ENCODE measurements around the gene LRIG1.
A peak's percentile ranks its signal among the peaks of the same experiment; 100 is the strongest.
"Not testable (repeated sequence)": the region's sequence is repeated elsewhere in the genome, so short reads cannot be mapped to it uniquely, and the experiment has no call there.

LRIG1 gene

DNA sequence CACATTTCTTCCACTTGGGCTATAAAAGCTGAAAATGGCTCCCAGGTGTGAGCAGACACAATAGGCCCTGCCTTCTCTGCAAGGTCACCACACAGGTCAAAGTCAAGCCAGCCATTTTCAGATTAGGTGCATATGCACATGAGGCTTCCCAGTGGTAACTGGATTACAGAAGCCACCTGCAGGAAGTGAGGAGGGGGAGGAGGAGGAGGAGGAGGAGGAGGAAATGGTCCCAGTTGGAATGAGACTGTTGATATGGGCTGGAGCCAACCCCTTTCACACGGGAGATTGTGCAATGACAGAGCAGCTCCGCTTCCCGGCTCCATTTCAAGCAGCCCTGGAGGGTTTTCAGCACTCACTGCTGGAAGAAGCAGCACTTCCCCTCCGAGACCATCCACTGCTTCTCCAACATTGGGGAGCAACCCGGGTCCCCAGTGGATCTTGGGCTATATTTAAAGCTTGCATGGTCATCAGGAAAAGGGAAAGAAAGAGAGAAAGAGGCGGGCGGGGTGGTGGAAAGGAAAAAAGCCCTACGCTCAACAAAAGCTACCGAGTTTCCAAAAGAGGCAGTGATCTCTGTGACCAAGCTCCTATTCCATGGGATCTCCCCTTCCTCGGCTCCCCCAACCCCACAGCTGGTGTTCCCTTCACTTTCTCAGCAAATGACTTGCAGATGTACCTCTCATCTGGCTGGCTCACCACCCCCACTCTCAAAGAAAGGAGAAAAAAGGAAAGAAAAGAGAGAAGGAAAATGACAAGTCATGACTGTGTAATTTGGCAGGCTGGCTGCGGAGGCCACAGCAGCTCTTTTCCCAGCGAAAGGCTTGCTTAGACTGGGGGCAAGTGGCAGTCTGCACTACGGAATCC lies 58.3 kb downstream of the LRIG1 start:
- DNase-seq (ENCODE audit: low read depth, low spot score), result peak; percentile 97

DNA sequence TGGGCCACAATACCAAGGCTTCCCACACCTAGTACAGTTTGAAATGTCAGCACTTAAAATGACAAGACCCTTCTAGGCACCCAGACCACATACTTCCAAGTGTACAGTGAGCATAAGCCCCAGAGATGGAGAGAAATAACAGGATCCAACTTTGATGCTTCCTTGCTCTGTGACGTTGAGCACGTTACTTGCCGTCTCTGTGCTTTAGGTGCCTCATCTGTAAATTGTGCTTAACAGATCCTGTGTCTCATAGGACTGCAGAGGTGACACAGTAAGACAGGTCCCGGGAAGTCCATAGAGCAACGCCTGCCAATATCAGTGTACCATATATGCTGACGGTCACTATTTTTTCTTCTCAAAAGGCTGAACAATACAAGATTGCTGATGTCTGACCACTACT lies 59.1 kb downstream of the LRIG1 start:
- DNase-seq (ENCODE audit: low read depth, low spot score), result no peak

DNA sequence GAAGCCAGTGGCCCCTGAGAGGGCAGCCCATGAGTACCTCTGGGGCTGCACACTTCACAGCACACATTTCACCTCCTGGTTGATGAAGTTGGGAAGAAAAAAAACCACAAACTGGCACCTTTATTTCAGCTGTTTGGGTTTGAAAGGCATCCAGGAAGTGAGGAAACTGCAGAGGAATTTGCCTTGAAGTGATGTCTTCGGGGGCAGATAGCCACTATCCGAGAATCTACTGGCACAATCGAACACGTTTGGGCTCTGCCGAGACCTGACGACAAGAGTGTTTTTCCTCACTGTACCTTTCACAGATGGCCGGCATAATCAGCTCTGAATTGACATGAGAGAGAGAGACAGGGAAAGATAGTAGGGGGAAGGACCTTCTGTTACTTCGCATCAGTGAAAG lies 59.7 kb downstream of the LRIG1 start:
- peak; percentile 25 for DNase-seq (ENCODE audit: low read depth, low spot score)

DNA sequence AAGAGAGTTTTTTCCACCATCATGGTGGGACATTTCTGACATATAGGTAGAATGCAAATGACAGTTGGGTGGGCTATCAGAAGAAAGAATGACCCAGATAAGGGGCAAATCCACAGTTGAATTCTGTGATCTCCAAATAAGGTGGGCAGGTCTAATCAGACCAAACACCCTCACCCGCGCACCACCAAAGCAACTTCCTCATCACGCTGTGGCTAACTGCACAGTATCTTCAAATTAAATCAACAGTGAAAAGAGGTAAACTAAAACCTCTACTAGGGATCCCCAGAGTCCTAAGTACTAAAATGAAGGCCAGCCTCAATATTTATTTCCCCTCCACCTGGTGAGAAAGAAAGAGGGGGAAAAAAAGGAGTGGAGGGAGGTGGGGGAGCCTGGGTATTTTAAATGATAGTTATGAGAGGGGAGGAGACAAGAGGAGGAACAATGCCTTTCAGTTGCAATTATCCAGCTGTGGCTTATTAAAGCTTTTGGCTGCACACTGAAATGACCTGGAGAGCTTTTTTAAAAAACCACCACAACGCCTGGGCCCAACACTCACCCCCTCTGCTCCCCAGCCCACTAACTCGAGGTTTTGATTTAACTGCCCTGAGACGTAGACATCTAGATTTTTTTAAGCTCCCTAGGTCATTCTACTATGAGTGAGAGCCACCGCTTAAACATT lies 61.0 kb downstream of the LRIG1 start:
- no peak for DNase-seq (ENCODE audit: low read depth, low spot score)

DNA sequence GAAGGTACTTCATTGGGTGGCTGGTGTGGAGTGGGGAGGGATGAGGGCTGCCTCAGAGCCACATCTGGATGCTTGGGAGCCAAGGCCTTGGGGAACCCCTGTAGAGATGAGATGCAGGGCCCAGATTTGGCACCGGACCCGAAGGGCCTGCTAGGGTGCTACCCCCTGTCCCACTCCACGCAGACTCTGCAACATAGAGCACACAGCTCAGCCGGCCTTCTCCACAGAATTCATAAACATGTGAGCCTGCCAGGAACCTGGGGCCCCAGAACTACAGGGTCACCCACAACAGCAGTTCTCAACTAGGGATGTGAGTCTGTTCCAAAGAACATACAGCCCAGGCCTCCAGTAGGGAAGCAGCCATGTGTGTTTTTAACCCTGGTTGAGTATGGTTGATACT lies 62.8 kb downstream of the LRIG1 start:
- DNase-seq (ENCODE audit: low read depth, low spot score), result no peak

DNA sequence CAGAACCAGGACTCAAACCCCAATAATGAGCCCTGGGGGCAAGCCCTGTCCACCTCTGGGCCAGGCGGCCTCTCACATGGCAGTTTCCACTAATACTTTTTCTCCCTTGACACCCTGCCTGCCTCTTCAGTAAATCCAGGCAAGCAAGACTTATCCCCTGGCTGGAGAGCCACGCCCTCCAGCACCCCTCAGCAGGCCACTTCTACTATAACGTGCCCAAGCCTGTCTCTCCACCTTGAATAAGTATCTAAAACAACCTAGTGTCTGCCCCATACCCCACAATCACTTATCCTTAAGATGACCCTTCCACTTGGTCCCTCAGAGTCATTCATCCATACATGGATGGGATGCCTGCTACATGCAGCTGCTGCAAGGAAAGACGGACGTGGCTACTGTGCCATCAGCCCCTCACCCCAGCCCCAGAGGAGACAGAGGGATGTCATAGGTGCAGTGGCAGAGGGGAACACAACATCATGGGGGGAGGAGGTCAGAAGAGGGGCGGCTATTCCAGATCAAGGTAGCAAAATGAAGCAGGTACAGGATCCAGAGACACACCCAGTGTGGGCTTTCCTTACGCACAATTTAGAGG lies 63.4 kb downstream of the LRIG1 start:
- DNase-seq (ENCODE audit: low read depth, low spot score), result no peak

DNA sequence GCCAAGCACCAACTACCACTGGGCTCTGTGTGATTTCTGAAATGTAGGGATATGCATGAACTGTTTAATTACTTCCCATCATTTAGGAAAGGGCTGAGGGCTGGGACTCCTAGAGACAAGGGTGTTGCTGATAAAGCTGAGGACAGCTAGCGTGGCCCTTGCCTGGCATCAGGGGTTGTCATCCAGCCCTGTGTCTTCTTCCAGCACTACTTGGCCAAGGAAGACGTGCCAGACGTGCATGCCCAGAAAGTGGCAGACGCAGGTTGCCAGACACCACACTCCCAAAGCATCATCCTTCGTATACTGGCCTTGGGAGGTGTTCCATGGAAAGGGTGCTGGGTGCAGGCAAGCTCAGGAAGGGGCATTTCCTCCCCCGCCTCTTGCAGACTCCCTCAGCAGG lies 64.8 kb downstream of the LRIG1 start:
- DNase-seq (ENCODE audit: low read depth, low spot score), result no peak

DNA sequence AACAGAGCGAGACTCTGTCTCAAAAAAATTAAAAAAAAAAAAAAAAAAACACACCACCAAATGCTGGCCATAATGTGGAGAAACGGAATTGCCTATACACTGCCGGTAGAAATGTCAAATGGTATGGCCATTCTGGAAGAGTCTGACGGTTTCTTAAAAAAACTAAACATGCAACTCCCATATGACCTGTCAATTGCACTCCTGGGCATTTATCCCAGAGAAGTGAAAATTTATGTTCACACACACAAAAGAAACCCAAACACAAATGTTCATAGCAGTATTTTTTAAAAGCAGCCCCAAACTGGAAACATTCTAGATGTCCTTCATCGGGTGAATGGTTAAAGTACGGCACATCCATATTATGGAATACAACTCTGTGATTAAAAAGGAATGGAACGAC lies 66.1 kb downstream of the LRIG1 start:
- DNase-seq (ENCODE audit: low read depth, low spot score), result no peak

DNA sequence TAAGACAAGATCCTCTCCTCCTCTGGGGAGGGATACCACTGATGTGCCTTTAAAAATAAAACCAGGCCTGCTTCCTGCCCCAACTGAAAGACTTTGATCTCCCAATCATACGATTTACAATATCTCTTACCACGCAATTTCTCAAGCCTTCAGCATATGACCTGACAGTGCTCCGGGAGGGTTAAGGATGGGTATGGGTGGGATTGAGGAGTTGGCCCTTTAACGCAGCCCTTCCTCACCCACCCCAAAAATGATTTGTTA lies 67.4 kb downstream of the LRIG1 start:
- no peak for DNase-seq (ENCODE audit: low read depth, low spot score)

DNA sequence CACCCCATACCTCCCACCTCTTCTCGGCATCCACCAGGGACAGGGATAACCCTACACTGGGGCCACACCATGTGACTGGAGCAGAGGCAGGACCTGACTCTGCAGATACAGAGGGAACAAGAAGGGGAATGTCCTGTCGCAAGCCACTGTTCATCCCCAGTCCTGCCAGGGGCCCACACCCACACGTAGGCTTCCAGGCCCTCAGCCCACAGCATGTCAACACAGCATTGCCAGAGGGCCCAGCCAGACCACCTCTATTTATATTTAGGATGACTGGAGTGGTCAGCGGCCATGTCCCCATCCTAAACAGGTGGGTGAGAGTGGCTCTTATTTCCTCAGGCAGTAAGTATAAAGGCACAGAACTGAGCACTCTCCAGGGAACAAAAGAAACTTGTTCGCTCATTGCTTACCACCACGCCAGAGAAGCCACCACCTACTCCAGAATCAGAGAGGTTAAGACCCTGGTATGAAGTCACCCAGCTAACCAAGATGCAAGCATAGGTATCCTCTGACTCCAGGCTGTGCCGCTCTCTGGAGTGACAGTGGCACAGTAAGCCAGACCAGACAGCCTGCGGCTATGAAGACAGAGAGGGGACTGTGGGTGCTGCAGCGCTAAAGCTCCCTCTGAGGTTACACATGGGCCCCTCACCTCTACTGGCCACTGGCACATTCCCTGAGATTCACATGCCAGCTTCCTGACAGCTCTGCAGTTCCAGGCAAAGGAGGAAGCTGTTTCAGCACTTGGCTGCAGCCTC lies 67.9 kb downstream of the LRIG1 start:
- no peak for DNase-seq (ENCODE audit: low read depth, low spot score)

DNA sequence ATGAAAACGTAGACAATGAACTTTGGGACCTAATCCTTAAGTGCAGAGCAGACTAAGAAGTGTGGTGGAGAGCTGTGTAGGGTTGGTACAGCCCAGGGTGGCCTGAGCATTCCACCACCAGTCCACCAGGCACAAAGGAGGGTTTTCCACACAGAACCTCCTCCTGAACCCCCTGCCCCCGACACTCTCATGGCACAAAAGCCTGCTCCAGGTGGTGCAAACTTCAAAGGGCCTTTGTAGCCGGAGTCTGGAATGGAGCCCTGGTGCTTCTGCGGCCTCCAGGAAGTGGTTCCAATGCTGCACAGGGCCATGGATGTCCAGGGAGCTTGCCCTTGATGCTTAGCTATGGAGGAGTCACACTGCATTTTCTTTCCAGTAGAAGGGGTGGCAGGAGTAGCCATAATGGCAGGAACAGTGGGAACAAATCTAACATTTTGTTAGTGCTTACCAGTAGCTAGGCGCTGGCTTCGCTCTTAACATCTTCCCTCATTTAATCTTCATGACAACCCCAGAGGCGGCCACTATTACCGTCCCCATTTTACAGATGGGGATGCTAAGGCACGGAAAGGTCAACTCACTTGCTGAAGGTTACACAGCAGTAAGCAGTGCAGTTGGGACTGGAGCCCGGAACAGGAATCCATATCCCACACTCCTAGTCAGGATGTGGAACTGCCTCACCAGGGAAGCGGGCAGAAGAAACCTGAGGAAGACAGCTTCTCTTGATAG lies 68.6 kb downstream of the LRIG1 start:
- DNase-seq (ENCODE audit: low read depth, low spot score), result no peak

DNA sequence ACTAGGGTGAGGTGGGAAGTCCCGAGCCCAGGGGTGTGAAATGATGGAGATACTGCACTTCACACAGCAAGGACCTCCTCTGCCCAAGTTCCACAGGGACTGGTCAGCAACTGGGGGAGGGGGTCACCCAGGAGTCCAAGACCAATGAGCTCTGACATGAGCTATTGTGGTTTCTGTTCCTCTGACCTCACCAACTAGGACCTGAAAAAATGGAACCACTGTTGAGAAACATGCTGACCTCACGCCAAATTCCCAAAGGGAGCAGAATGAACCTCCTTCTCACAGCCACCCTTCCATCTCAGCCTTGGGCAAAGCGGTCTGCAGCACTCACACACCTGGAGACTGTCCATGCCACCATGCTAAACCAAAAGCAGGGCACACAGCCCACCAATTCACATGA lies 69.3 kb downstream of the LRIG1 start:
- DNase-seq (ENCODE audit: low read depth, low spot score), result no peak

DNA sequence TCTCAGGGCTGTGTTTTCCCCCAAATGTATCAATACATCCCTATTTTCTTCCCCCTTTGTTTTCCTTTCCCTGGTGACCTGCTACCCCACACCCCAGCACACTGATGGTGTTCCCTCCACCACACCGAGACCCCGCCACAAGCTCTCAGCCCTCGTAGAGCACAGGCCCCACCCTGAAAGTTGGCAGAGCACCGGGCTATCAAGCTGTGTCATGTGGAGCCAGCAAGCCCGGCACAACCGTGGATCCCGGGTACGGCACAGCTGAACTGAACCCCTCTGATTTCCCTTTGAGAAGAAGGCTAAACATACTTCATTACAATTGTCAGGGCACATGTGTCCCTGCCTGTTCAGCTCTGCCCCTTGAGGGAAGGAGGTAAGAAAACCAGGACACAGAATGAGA lies 69.9 kb downstream of the LRIG1 start:
- no peak for DNase-seq (ENCODE audit: low read depth, low spot score)

DNA sequence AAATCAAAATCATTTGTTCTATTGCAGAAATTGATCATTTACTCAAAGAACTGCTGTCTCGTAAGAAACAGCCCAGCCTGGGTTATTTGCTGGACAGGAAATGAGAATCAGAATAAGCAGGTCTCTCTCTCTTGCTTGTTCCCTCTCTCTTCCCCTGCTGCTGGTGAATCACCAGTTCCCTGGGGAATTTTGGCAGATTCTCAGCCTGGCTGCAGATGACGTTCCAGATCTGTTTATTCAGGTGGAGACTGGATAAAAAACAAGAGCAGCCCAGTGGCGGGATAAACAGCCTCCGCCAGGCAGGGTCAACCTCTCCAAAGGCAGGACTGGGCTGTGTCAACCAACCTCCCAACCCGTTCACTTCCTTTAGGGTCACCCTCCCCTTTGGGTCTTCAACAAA lies 72.1 kb downstream of the LRIG1 start:
- no peak for DNase-seq (ENCODE audit: low read depth, low spot score)

DNA sequence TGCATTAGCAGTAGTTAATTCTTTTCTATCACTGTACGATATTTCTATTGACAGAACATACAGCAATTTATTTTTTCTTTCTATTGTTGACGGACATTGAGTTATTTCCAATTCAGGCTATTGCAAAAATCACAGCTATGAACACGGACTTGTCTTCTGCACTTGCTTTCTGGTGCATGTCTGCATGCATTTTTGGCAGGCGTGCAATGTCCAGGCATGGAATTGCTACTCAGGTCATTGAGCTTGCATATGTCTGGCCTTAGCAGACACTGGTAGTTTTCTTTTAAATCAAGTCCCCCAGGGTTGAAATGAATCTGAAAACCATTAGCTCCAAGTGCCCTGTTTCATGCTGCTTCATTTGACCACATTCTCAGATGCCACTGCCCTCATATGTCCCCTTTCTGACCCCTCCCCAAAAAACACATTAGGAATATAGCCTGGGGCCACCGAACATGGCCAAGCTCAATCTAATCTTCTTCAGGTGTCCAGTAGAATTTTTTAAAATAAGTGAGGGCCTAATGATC lies 72.8 kb downstream of the LRIG1 start:
- no peak for DNase-seq (ENCODE audit: low read depth, low spot score)

DNA sequence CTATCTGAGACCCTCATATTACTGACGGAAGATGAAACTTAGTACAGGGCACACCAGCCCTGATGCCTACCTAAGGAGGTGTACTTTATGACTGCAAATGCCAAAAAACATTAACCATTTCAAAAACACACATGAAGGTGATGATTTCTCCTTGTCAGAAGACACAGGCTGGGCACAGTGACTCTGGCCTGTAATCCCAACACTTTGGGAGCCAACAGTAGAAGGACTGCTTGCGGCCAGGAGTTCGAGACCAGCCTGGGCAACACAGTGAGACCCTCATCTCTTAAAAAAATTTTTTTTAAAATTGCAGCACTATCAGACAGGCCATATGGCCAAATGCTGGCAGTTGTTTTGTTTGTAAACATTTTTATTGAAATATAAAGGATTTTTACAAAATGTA lies 73.5 kb downstream of the LRIG1 start:
- no peak for DNase-seq (ENCODE audit: low read depth, low spot score)

DNA sequence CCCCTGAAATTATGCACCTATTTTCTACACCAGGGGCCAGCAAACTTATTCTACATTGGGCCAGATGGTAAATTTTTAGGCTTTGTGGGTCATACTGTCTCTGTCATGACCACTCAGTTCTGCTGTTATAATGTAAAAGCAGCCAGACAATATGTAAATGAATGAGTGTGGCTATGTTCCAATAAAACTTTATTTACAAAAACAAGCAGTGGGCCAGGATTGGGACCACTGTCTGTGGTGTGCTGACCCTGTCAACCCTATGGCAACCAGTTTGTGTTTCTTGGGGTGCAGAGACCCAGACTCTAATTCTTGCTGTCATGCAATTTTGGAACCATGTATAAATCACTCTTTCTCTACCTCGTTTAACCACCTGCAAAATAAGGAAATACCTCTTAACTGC lies 74.7 kb downstream of the LRIG1 start:
- no peak for DNase-seq (ENCODE audit: low read depth, low spot score)

DNA sequence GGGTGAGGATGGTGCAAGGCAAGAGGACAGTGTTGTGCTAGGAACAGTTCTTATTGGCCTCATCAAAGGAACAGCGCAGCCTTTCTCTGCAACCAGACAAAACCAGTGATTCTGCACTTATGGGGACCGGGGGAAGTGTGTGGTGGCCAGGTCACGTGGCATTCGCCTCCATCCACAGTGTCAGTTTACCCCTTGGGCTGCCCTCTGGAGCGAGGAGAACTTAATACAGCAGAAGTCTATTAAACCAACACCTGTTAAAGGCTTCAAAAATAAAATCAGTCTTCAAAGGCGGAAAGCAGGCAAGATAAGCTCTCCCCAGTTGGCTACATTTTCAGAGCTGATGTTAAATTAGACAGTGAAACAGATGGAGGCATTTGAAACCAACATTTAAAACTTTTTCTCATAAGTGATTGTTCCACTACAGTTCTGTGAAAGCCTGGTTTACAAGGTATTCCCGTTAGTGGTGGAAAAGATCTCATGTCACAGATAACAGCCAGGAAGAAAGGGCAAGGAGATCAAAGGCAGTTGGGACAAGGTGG lies 75.2 kb downstream of the LRIG1 start:
- DNase-seq (ENCODE audit: low read depth, low spot score), result no peak

DNA sequence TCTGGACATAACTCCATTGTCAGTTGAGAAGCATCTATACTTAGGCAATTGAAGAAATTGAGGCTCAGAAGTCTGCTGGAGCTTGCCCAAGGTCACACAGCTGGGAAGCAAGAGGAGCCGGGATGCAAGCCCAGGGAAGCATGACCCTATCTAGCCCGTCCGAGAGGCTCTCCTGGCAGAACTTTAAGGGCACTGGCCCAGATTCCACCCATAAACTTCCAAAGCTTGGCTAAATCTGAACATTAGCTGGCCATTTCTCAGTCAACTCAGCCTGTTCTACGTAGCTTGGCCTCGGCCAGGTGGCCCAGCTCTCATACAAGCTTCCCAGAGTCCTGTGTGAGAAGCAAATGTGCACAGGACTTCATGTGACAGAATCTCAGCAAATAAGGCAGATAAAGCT lies 75.8 kb downstream of the LRIG1 start:
- DNase-seq (ENCODE audit: low read depth, low spot score), result no peak

DNA sequence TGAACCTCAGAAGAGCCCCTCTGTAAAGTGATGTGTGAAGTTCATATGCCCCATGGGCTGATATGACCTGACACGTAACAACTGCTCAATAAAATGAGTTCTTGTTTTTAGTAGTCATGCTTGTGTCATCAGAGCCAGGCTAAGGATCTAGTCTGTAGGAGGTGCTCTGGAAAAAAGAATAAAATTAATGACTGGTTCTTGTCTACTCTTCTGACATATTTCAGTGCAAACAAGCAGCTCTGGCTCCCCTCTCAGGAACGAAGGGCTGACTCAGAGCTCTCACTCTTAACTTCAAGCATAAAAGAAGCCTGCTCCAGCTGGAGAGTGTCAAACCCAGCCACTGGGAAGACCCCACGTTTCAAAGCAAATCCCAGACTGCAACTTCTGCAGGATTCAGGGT lies 77.0 kb downstream of the LRIG1 start:
- no peak for DNase-seq (ENCODE audit: low read depth, low spot score)

DNA sequence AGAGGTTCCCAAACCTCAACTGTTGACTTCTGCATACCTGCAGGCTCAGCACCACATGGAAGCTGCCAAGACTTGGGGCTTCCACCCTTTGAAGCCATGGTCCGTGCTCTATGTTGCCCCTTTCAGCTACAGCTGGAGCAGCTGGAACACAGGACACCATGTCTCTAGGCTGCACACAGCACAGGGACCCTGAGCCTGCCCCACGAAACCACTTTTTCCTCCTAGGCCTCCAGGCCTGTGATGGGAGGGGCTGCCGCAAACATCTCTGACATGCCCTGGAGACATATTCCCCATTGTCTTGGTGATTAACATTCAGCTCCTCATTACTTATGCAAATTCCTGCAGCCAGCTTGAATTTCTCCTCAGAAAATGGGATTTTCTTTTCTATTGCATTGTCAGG lies 78.9 kb downstream of the LRIG1 start:
- DNase-seq (ENCODE audit: low read depth, low spot score), result not testable (repeated sequence)
